ENCODE data around the gene R3HDM2. TPM values are rescaled to one million over a fixed set of nuclear protein-coding genes. Genes with fewer than 3 reads are reported as not detected.
"Not testable (repeated sequence)": the region's sequence is repeated elsewhere in the genome, so short reads cannot be mapped to it uniquely, and the experiment has no call there.

The R3HDM2 gene
- total RNA-seq, 4 donors from 2014 or later, result 24.2 to 47.3 (median 26.7) TPM

GRCh38 chr12:57325395-57325794 is 105.4 kb downstream of the R3HDM2 start:
- no peak for TF ChIP-seq CTCF (IDR thresholded peaks at IDR 0.05)
- ATAC-seq (ENCODE audit: low FRiP score) (no peak), DNase-seq (ENCODE audit: low spot score) (no peak)

GRCh38 chr12:57323416-57323815 is 107.4 kb downstream of the R3HDM2 start:
- DNase-seq (ENCODE audit: low spot score) (no peak), ATAC-seq (ENCODE audit: low FRiP score) (no peak)
- TF ChIP-seq CTCF (IDR thresholded peaks at IDR 0.05), result no peak

DNA sequence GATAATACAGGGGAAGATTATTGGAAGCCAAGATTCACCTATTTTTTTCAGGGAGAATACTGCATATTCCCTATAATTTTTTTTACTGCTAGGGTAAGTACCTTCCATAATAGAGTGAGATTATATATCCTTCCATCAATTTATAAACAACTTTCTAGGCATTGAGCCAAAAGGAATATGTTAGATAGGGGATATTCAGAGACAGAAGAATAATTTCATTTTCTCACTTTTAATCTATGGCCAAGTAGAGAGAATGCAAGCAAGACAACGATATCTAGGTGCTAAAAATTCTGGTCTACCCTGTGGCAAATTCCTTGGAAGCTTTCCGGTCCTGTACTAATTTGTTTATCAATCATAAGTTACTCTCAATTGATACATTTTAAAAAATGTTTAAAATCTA is 110.2 kb downstream of the R3HDM2 start:
- DNase-seq (ENCODE audit: low spot score), result no peak
- no peak for ATAC-seq (ENCODE audit: low FRiP score)
- TF ChIP-seq CTCF (IDR thresholded peaks at IDR 0.05), result no peak

GRCh38 chr12:57319678-57320469 is 111.0 kb downstream of the R3HDM2 start:
- DNase-seq (ENCODE audit: low spot score) (no peak), ATAC-seq (ENCODE audit: low FRiP score) (no peak)
- no peak for TF ChIP-seq CTCF (IDR thresholded peaks at IDR 0.05)

DNA sequence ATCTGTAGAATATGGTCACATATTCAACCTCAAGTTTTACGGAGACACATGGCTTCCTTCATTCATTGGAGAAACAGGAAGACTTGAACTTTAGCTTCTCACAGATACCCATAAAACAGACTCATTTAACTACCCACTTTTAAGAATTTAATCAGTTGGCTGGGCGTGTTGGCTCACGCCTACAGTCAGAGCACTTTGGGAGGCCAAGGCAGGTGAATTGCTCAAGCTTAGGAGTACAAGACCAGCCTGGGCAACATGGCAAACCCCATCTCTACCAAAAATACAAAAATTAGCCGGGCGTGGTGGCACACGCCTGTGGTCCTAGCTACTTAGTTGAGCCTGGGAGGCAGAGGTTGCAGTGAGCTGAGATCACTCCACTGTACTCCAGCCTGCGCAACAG is 115.2 kb downstream of the R3HDM2 start:
- no peak for TF ChIP-seq CTCF (IDR thresholded peaks at IDR 0.05)
- DNase-seq (ENCODE audit: low spot score), result no peak
- ATAC-seq (ENCODE audit: low FRiP score), result no peak

GRCh38 chr12:57312287-57312686 is 118.6 kb downstream of the R3HDM2 start:
- DNase-seq (ENCODE audit: low spot score); ATAC-seq (ENCODE audit: low FRiP score): not testable (repeated sequence)

DNA sequence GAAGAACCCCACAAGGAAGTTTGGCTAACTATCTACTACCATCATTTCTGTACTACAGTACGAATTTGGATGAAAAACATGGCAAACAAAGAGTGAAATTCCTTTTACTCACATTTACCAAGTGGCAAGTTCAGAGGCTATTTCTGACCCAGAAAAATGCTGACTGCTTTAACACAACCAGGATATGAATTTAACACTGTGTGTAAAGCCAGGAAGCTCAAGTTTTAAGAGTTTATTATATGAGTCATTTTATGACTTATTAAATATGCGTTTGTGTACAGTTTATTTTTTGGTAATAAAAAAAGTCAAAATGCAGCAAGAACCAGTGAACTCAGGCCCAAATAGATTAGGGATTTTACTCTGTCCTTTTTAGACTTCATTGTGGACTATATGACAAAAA is 121.4 kb downstream of the R3HDM2 start:
- no peak for TF ChIP-seq CTCF (IDR thresholded peaks at IDR 0.05)
- no peak for DNase-seq (ENCODE audit: low spot score)

More for the DNA sequence above, 121.4 kb downstream of the R3HDM2 start:
- no peak for ATAC-seq (ENCODE audit: low FRiP score)
